ENCODE results near the gene CLDND2. TPM values are rescaled to one million over a fixed set of nuclear protein-coding genes. Genes with fewer than 3 reads are reported as not detected.

Gene CLDND2
- total and polyA plus RNA-seq, 2 of the 8 experiments (the other 6 are each of a cell fraction or from before 2014, with no cell fraction given) = 0.21 to 0.56 TPM

DNA sequence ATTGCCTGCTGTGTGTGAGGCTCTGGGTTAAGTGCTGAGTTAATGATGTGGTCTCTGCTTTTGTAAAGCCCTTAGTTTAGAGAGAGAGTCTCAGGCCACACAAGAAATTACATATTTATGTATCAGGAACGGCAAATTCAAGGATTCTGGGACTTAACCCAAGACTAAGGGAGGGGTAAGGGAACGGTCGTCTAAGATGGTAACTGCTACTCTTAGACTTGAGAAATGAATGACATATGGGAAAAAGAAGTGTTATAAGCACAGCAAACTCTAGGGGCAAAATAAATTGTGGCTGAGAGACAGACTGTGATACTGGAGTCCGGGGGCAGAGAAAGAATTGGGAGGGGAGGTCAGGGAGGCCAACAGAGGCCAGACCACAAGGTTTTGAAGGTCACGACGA is 37.1 kb downstream of the CLDND2 start (continued):
- TF ChIP-seq, protein P1, sequence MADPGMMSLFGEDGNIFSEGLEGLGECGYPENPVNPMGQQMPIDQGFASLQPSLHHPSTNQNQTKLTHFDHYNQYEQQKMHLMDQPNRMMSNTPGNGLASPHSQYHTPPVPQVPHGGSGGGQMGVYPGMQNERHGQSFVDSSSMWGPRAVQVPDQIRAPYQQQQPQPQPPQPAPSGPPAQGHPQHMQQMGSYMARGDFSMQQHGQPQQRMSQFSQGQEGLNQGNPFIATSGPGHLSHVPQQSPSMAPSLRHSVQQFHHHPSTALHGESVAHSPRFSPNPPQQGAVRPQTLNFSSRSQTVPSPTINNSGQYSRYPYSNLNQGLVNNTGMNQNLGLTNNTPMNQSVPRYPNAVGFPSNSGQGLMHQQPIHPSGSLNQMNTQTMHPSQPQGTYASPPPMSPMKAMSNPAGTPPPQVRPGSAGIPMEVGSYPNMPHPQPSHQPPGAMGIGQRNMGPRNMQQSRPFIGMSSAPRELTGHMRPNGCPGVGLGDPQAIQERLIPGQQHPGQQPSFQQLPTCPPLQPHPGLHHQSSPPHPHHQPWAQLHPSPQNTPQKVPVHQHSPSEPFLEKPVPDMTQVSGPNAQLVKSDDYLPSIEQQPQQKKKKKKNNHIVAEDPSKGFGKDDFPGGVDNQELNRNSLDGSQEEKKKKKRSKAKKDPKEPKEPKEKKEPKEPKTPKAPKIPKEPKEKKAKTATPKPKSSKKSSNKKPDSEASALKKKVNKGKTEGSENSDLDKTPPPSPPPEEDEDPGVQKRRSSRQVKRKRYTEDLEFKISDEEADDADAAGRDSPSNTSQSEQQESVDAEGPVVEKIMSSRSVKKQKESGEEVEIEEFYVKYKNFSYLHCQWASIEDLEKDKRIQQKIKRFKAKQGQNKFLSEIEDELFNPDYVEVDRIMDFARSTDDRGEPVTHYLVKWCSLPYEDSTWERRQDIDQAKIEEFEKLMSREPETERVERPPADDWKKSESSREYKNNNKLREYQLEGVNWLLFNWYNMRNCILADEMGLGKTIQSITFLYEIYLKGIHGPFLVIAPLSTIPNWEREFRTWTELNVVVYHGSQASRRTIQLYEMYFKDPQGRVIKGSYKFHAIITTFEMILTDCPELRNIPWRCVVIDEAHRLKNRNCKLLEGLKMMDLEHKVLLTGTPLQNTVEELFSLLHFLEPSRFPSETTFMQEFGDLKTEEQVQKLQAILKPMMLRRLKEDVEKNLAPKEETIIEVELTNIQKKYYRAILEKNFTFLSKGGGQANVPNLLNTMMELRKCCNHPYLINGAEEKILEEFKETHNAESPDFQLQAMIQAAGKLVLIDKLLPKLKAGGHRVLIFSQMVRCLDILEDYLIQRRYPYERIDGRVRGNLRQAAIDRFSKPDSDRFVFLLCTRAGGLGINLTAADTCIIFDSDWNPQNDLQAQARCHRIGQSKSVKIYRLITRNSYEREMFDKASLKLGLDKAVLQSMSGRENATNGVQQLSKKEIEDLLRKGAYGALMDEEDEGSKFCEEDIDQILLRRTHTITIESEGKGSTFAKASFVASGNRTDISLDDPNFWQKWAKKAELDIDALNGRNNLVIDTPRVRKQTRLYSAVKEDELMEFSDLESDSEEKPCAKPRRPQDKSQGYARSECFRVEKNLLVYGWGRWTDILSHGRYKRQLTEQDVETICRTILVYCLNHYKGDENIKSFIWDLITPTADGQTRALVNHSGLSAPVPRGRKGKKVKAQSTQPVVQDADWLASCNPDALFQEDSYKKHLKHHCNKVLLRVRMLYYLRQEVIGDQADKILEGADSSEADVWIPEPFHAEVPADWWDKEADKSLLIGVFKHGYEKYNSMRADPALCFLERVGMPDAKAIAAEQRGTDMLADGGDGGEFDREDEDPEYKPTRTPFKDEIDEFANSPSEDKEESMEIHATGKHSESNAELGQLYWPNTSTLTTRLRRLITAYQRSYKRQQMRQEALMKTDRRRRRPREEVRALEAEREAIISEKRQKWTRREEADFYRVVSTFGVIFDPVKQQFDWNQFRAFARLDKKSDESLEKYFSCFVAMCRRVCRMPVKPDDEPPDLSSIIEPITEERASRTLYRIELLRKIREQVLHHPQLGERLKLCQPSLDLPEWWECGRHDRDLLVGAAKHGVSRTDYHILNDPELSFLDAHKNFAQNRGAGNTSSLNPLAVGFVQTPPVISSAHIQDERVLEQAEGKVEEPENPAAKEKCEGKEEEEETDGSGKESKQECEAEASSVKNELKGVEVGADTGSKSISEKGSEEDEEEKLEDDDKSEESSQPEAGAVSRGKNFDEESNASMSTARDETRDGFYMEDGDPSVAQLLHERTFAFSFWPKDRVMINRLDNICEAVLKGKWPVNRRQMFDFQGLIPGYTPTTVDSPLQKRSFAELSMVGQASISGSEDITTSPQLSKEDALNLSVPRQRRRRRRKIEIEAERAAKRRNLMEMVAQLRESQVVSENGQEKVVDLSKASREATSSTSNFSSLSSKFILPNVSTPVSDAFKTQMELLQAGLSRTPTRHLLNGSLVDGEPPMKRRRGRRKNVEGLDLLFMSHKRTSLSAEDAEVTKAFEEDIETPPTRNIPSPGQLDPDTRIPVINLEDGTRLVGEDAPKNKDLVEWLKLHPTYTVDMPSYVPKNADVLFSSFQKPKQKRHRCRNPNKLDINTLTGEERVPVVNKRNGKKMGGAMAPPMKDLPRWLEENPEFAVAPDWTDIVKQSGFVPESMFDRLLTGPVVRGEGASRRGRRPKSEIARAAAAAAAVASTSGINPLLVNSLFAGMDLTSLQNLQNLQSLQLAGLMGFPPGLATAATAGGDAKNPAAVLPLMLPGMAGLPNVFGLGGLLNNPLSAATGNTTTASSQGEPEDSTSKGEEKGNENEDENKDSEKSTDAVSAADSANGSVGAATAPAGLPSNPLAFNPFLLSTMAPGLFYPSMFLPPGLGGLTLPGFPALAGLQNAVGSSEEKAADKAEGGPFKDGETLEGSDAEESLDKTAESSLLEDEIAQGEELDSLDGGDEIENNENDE (IDR thresholded peaks at IDR 0.05; ENCODE audit: insufficient replicate concordance, low read length) = no peak
- TF ChIP-seq TAF1 (IDR thresholded peaks at IDR 0.05; ENCODE audit: low read depth, low read length) (no peak), BACH1 (IDR thresholded peaks at IDR 0.05; ENCODE audit: low read length) (no peak), POLR2AphosphoS5 (IDR thresholded peaks at IDR 0.05; ENCODE audit: low read depth, low read length) (no peak), BCL11A (IDR thresholded peaks at IDR 0.05; ENCODE audit: low read depth in 2 of 2, low read length in 2 of 2) (no peak)

Measured in H1 (cell line).